Stimulated activated CD8-positive, alpha-beta memory T cell treated with anti-CD3 and anti-CD28 coated beads, Interleukin-15, amount 100 ng/mL, for 24 hours (primary cell): ENCODE data around the gene ZCCHC14.
"Not testable (repeated sequence)": the region's sequence is repeated elsewhere in the genome, so short reads cannot be mapped to it uniquely, and the experiment has no call there.

ENCODE experiments used
- DNase-seq: peaks from one replicate; pipeline ENCODE4 v3.0.0-alpha.2; 2020; ENCODE audit warnings: low read depth

ZCCHC14 gene

DNA sequence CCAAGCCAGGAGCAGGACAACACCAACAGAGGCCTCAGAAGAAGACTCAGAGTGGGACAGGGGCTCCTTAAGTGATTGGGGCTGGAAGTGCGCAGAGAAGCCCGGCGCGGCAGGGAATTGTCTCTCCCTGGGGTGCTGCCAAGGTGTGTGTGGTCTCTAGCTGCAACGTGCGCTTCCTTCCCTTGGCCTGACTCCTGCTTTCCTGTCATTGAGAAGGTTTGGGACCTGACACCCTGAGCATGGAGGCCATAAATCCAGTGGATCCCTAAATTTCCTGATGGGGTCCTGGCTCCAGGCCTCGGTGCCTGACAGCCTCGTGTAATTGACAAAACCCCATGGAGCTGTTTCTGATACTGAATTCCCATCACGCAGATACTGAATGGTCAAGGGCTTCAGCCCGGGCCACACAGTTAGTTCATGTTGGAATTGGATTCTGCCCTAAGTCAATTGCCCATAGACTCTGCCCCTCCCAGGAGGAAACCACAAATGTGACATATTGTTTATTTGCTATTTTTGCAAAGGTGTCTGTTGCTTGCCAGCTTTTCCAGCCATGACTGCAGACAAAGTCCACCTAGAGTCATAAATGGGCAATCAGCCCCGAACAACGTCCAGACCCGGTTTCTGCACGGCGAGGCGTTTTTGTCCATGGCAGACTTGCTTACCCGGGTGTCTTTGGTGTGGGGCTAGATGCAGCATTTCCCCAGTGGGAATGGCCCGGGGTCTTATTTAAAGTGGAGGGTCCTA, 4.4 kb upstream of the ZCCHC14 start:
- DNase-seq: not testable (repeated sequence)

DNA sequence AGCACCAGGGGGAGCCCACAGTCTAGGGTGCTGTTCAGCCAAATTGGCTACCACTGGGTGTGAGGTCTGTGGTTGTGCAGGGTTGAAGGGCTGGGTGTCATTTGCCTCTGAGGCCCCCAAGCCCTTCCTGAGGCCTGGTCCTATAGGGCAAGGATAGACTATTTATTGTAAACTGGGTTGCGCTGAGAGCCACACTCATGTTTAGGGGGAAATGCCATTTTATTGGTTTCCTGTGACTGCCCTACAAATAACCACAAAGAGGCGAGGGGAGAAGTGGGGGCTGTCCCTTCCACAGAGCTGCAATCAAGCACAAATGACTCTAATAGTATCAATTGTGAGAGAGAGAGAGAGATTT, 3.6 kb upstream of the ZCCHC14 start:
- DNase-seq: no peak

DNA sequence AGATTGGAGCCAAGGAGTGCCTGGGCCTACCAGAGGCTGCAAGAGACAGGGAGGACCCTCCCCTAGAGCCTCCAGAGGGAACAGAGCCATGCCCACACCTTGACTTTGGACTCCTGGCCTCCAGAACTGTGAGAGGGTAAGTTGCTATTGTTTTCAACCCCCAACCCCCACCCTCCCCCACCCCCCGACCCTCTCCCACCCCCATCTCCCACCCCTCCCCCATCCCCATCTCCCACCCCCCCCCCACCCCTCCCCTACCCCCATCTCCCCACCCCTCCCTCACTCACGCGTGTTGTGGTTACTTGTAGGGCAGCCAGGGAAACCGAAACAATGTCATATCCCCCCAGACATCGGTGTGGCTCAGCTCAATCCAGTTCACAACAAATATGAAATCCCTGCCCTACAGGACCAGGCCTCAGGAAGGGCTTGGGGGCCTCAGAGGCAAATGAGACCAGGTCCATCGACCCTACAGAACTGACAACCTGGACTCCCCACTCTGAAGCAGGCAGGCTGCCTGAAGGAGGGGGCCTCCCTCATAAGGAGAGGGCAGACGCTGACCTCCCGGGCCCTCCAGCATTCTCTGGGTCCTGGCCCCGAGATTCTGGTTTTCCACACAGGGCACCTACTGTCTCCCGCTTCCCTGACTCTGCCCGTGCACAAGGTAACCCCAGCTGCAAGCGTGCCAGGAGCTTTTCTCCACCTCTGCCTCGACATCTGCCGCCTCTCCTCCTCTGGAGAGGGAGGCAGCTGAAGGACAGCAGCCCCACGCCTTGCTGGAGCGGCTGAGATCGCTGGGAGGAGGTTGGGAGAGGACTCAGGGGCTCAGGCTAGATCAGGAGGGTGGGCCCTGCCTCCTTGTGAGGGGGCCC, 3.0 kb upstream of the ZCCHC14 start:
- DNase-seq: no peak

DNA sequence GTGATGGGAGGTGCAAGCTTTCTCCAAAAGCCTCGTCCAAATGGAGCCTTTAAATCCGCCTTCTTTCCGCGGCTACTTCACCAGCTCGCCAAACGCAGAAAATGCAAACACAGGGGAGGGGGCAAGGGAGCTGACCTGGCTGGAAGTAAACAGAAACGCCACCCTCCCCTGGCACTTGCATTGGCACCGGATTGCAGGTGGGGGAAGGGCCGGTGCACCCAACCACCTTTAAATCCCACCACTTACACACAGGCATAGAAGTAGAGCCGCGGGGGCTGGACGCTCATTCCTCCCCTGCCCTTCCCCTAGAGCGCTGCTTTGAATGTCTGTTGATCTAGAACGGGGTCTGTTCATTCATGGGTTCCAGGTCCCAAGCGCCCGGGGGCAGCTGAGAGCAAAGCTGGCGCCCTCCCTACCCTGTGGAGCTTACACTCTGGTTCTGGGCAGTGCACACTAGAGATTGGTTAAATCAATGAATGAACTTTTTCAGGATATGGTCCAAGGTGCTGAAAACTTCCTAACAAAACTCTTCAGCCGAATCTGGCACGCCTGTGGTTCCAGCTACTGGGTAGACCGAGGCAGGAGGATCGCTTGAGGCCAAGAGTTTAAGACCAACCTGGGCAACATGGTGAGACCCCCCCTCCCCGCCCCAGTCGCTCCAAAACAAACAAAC, 920 bp upstream of the ZCCHC14 start:
- no peak for DNase-seq

DNA sequence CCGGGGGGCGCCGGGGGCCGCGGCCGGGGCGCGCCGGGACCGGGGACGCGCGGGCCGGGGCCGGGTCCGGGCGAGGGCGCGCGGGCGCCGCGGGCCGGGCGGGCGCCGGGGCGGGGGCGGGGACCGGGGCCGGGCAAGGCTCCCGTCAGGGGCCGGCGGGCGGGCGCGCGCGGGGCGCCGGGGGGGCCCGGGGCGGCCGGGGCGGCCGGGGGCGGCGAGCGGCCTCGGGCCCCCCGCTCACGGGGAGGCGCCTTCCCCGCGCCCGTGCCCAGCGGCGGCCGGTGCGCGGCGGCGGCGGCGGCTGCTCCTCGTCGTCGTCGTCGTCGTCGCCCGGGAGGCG, 563 bp downstream of the ZCCHC14 start:
- no peak for DNase-seq

GRCh38 chr16:87491522-87492290, 1.1 kb downstream of the ZCCHC14 start:
- no peak for DNase-seq

DNA sequence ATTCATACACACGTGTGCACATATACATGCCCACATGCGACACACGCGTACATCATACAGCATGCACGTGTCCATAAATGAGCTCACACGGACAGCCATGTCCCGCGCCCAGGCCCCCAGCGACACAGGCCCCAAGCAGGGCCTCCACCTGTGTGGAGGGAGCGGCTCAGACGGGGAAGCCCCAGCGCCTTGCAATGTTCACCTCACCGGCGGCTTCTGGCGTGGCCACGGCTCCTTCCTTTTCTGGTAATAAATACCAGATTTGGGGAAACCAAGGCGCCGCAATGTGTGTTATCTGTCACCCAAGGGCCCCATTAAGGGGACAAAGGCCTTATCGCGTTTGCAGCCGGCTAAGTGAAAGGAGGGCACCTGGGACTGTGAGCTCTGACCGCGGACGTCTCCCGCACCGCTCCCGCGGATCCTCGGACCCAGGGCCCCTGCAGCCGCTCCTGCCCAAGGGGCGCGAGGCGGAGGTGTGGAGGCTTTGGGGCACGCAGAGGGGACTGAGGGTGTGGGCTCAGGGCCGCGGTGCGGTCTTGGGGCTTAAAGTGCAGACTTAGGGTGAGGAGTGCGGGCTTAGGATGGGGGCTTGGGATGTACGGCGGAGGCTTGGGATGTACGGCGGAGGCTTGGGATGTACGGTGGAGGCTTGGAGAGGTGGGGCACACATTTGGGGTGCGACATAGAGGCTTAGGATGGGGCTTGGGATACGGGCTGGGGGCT, 1.9 kb downstream of the ZCCHC14 start:
- DNase-seq: not testable (repeated sequence)

DNA sequence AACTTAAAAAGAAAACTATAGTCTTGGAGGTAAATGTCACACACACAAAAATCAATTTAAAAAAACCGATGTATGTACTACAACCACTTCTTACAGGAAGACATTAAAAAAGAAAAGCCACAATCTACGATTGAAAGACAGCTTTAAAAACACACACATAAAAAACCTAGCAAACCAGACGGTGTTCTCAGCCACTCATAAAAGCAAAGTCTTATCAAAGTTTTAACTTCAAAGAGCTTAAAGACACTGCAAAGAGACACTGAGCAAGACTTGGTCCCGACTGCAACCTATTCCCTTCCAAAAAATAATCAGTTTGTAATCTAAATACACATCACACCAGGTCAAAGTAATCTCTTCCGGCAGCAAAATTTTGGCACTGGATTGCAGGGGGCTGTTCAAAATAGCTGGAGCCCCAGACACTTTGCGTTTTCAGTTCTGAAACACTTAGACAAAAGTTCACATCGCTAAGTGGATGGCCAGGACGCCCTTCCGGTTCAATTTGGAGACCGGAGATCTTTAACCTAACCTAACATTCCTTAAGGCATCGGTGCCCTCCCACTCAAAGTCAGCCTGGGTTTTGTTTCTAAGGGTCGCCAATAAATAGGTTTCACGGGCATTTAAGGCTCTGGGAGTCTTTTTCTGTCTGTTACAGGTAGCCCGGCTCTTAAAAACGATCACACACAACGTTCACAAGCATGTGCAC, 2.6 kb downstream of the ZCCHC14 start:
- no peak for DNase-seq

DNA sequence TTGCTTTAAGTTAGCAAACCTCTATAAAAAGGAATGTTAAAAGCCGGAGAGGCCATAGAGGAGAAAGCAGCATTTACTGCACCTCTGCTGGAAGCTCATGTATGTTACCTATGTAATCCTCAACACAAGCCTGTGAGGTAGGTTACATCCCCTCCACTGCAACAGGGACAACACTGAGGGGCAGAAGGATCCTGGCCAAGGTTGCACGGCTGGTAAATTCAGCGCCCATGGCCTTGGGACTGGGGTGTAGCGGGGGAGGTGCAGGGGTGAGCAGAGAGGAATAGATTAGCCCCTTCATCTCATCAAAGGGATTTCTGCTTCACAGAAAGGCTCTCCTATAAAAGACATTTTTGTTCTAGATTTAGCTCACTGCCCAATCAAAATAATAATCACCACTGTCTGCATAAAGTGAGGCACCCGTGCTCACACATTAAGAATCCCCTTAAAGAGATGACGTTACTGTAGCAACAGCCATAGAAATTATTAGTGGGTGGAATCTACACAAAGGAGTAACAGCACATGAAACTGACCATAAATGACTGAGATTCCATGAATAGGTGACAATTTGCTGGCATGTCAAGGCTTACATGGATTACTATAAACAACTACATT, 3.3 kb downstream of the ZCCHC14 start:
- DNase-seq: no peak

- not testable (repeated sequence) for DNase-seq
Observed at GRCh38 chr16:87488960-87489359, 3.9 kb downstream of the ZCCHC14 start.

DNA sequence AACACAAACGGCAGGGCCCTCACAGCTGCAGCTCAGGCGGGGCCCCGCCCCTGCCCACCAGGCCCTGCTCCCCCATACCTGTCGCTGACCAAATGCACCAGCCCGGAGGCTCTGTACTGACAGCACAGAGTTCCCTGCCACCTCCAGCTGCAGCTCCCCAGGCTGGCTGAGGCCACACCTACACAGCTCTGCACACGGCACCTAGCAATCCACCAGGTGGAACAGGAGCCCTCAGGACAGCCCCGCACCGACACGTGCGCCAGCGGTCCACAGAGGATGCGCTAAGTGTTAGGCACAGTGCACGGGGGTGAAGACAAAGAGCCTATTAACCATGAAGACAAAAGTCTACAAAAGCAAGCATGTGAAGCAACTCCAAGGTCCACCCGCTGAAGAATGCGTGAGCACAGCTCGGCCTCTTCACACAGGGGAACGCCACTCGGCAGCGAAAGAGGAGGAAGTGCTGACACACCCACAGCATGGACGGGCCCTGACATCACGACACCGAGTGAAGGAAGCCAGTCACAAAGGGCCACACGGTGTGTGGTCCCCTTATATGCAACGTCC, 5.4 kb downstream of the ZCCHC14 start:
- no peak for DNase-seq

DNA sequence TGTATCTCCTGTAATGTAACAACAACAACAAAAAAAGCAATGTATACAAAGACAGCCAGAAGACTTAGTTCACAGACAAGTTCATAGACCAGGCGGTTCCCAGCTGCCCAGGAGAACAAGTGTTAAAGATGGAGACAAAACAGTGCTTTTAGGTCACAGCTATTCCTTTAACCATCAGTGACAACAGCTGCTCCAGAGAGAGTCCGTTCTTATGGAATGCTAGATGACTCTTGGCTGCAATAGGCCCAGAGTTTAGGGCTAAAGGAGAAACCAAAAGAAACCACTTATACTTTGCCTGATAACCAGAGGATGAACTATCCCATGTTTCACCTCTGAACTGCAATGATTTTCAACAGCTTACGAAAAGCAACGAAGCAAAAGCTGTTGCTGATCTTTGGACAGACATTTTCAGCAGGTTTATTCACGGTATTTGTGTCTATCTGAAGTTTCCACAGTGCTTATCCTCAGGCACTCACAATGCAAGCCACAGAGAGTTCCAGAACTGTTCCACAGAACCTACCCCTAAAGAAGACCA, 6.0 kb downstream of the ZCCHC14 start:
- DNase-seq: no peak

- no peak for DNase-seq
Observed at GRCh38 chr16:87486282-87486681, 6.5 kb downstream of the ZCCHC14 start.

- not testable (repeated sequence) for DNase-seq
Observed at GRCh38 chr16:87485792-87486191, 7.0 kb downstream of the ZCCHC14 start.

DNA sequence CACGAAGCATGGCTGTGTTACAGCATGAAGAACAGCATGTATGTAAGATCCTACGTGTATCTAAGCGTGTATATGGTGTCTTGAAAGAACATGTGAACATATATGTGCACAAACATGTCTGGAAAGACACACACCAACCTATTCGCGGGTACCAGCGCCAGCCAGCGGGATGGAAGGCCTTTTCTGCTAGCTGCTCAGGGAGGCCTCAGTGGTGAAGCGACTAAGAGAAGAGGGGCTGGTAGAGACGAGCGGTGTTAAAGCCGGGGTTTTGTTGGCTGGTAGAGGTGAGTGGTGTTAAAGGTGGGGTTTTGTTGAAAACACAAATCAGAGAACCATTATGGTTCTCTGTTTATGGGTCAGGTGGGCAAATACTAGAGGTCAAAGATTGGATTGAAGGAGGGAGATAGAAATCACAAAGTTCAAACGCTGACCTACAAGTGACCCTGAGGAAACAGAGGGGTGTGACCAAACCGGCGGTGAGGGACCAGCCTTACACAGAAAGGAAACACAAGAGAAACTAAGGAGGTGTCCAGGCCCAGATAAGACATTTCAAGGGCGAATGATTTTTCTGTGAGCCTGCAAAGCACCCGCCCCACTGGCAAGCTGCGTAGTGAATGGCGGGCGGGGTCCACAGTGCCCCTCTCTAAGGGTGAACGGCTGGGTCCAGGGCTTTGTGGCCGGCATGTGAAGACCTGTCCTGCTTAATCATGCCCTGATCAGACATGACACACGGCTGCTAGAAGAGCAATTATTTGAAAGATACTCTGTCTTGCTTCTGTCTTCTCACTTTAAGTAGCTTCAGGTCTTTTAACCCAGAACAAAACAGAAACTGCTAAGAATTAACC, 8.1 kb downstream of the ZCCHC14 start:
- no peak for DNase-seq

DNA sequence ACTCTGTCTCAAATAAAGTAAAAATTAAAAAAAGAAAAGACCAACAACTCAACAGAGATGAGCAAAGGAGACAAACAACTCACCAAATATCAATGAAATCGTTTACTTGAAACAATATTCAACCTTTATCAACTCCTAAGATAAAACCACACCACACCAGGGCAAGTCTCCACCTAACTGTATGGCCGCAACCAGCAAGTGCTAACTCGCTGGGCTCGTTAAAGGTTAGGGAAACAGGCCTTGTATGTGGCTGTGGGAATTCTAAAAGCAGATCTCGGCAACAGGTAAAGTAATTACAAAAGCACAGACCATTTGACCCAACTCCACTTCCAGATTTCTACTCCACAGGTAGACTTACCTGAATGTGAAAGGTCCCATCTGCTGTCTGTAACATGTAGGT, 9.3 kb downstream of the ZCCHC14 start:
- no peak for DNase-seq

- not testable (repeated sequence) for DNase-seq
Observed at GRCh38 chr16:87482670-87483069, 10.2 kb downstream of the ZCCHC14 start.

DNA sequence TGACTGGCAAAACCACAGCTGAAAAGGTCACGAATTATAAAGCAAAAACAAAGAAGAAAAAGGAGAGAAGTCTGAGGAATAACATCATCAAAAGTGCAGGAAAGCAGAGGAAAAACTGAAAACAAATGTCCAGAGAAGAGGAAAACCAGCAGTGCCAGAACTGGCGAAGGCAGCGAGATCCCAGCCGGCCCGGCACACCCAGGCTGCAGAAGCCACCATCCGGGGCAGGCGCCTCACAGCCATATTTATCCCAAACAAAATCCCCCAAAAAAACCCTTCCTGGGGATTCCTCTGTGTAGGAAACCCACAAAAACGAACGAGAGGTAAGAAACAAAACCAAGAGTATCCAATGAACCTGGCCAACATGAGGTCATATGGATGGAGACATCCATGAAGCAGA, 10.6 kb downstream of the ZCCHC14 start:
- no peak for DNase-seq

- not testable (repeated sequence) for DNase-seq
Observed at GRCh38 chr16:87481711-87482110, 11.1 kb downstream of the ZCCHC14 start.
